Subcutaneous abdominal adipose tissue (tissue), 5 donors: ENCODE measurements around the gene SH2D1A.

Experiments used
- H3K27ac ChIP-seq: one replicate; pipeline ENCODE4 v1.7.0; 2013; ENCODE audit warnings: low read depth, mild to moderate bottlenecking, inconsistent platforms, low read length, moderate library complexity
- H3K27me3 ChIP-seq, 5 donors: one replicate each; pipeline ENCODE4 v1.7.0; 2013; ENCODE audit warnings: low read length in 5 of 5, inconsistent platforms in 1 of 5; ENCODE audit not compliant: control insufficient read depth in 5 of 5, insufficient read depth in 4 of 5
- H3K36me3 ChIP-seq, 5 donors: one replicate each; pipeline ENCODE4 v1.7.0; 2013; ENCODE audit warnings: low read length in 5 of 5; ENCODE audit not compliant: control insufficient read depth in 5 of 5, insufficient read depth in 5 of 5
- H3K4me1 ChIP-seq, 5 donors: one replicate each; pipeline ENCODE4 v1.7.0; 2013; ENCODE audit warnings: low read length in 5 of 5, mild to moderate bottlenecking in 3 of 5, moderate library complexity in 1 of 5; ENCODE audit not compliant: control insufficient read depth in 5 of 5, insufficient read depth in 5 of 5
- H3K4me3 ChIP-seq, 5 donors: one replicate each; pipeline ENCODE4 v1.7.0; 2013; ENCODE audit warnings: low read length in 5 of 5, low read depth in 1 of 5
- H3K9ac ChIP-seq, 5 donors: one replicate each; pipeline ENCODE4 v1.7.0; 2013; ENCODE audit warnings: low read length in 5 of 5, mild to moderate bottlenecking in 4 of 5, moderate library complexity in 3 of 5
- H3K9me3 ChIP-seq, 5 donors: one replicate each; pipeline ENCODE4 v1.7.0; 2013; ENCODE audit warnings: low read length in 5 of 5; ENCODE audit not compliant: control insufficient read depth in 5 of 5
- donor health status: healthy.
- donor health status: healthy.
- donor health status: healthy.
- donor health status: healthy.
- donor health status: healthy.

Gene SH2D1A

GRCh38 chrX:124348885-124349453 lies 2.6 kb downstream of the SH2D1A start:
- H3K9ac ChIP-seq: no peak overlapping the region
- no peaks in the 10 kb centered on the region for H3K9me3 ChIP-seq
- H3K27ac ChIP-seq: no peak overlapping the region
- no peak overlapping the region for H3K4me3 ChIP-seq
- H3K36me3 ChIP-seq: no peaks in the 10 kb centered on the region
- H3K4me1 ChIP-seq: no peaks in the 10 kb centered on the region
- H3K27me3 ChIP-seq: peaks cover 0 to 5% (median 0%) of the 10 kb centered on the region in 5 donors

GRCh38 chrX:124354648-124355047 lies 8.3 kb downstream of the SH2D1A start:
- H3K27ac ChIP-seq: no peak overlapping the region
- H3K9ac ChIP-seq: no peak overlapping the region
- no peaks in the 10 kb centered on the region for H3K36me3 ChIP-seq
- no peaks in the 10 kb centered on the region for H3K4me1 ChIP-seq
- H3K9me3 ChIP-seq: no peaks in the 10 kb centered on the region
- no peak overlapping the region for H3K4me3 ChIP-seq
- H3K27me3 ChIP-seq: no peaks in the 10 kb centered on the region

- no peaks in the 10 kb centered on the region for H3K9me3 ChIP-seq
- no peak overlapping the region for H3K4me3 ChIP-seq
- no peak overlapping the region for H3K27ac ChIP-seq
- no peaks in the 10 kb centered on the region for H3K27me3 ChIP-seq
- no peak overlapping the region for H3K9ac ChIP-seq
- no peaks in the 10 kb centered on the region for H3K36me3 ChIP-seq
- no peaks in the 10 kb centered on the region for H3K4me1 ChIP-seq
These were observed 12.5 kb downstream of the SH2D1A start for GRCh38 chrX:124358800-124359383.

GRCh38 chrX:124362072-124362471 lies 15.7 kb downstream of the SH2D1A start:
- Histone ChIP-seq H3K36me3 (no peaks in the 10 kb centered on the region), H3K9ac (no peak overlapping the region), H3K4me1 (no peaks in the 10 kb centered on the region), H3K9me3 (no peaks in the 10 kb centered on the region), H3K4me3 (no peak overlapping the region), H3K27me3 (no peaks in the 10 kb centered on the region), H3K27ac (no peak overlapping the region)

GRCh38 chrX:124362761-124363160 lies 16.4 kb downstream of the SH2D1A start:
- Histone ChIP-seq H3K36me3 (no peaks in the 10 kb centered on the region), H3K27ac (no peak overlapping the region), H3K4me1 (no peaks in the 10 kb centered on the region), H3K27me3 (no peaks in the 10 kb centered on the region), H3K9ac (no peak overlapping the region), H3K9me3 (no peaks in the 10 kb centered on the region), H3K4me3 (no peak overlapping the region)

- no peak overlapping the region for H3K27ac ChIP-seq
These were observed 23.4 kb downstream of the SH2D1A start for GRCh38 chrX:124369722-124370121.

GRCh38 chrX:124373348-124373747 lies 27.0 kb downstream of the SH2D1A start:
- Histone ChIP-seq H3K27ac (no peak overlapping the region), H3K4me1 (no peaks in the 10 kb centered on the region), H3K27me3 (peaks cover 0 to 3% (median 0%) of the 10 kb centered on the region in 5 donors), H3K9me3 (no peaks in the 10 kb centered on the region), H3K4me3 (no peak overlapping the region), H3K36me3 (no peaks in the 10 kb centered on the region), H3K9ac (no peak overlapping the region)

More at GRCh38 chrX:124369722-124370121, 23.4 kb downstream of the SH2D1A start:
- no peak overlapping the region for H3K4me3 ChIP-seq
- H3K4me1 ChIP-seq: no peaks in the 10 kb centered on the region
- no peaks in the 10 kb centered on the region for H3K9me3 ChIP-seq
- peaks cover 0 to 3% (median 0%) of the 10 kb centered on the region in 5 donors for H3K27me3 ChIP-seq
- no peak overlapping the region for H3K9ac ChIP-seq
- H3K36me3 ChIP-seq: no peaks in the 10 kb centered on the region

GRCh38 chrX:124378643-124379042 lies 32.3 kb downstream of the SH2D1A start:
- Histone ChIP-seq H3K4me1 (peaks cover 0 to 6% (median 0%) of the 10 kb centered on the region in 5 donors), H3K27me3 (peaks cover 0 to 5% (median 0%) of the 10 kb centered on the region in 5 donors), H3K4me3 (no peak overlapping the region), H3K9ac (no peak overlapping the region), H3K9me3 (no peaks in the 10 kb centered on the region), H3K36me3 (no peaks in the 10 kb centered on the region), H3K27ac (no peak overlapping the region)

- Histone ChIP-seq H3K27ac (no peak overlapping the region), H3K9me3 (no peaks in the 10 kb centered on the region), H3K27me3 (peaks cover 0 to 8% (median 3%) of the 10 kb centered on the region in 5 donors), H3K4me3 (no peak overlapping the region), H3K9ac (no peak overlapping the region), H3K36me3 (peaks cover 0 to 2% (median 0%) of the 10 kb centered on the region in 5 donors), H3K4me1 (peaks cover 0 to 6% (median 0%) of the 10 kb centered on the region in 5 donors)
These were observed 37.0 kb downstream of the SH2D1A start for GRCh38 chrX:124383354-124383753.

- no peak overlapping the region for H3K27ac ChIP-seq
- peaks cover 0 to 2% (median 0%) of the 10 kb centered on the region in 5 donors for H3K36me3 ChIP-seq
- no peak overlapping the region for H3K9ac ChIP-seq
- H3K27me3 ChIP-seq: peaks cover 0 to 8% (median 0%) of the 10 kb centered on the region in 5 donors
- no peaks in the 10 kb centered on the region for H3K4me1 ChIP-seq
- no peaks in the 10 kb centered on the region for H3K9me3 ChIP-seq
- H3K4me3 ChIP-seq: no peak overlapping the region
These were observed 40.0 kb downstream of the SH2D1A start for GRCh38 chrX:124386401-124386800.
